ENCODE results near the gene SLC24A3.

GRCh38 chr20:19510611-19511010 is 298.2 kb downstream of the SLC24A3 start:
- TF ChIP-seq CTCF (IDR thresholded peaks at IDR 0.05) = no peak
- TF ChIP-seq POLR2AphosphoS5 (IDR thresholded peaks at IDR 0.05; ENCODE audit: low read depth, low read length) = no peak
- no peak for TF ChIP-seq REST (IDR thresholded peaks at IDR 0.05; ENCODE audit: insufficient read depth in 1 of 2, low read depth in 2 of 2, low read length in 1 of 2)
- TF ChIP-seq TCF7L2 (IDR thresholded peaks at IDR 0.05; ENCODE audit: low read depth, low read length) = no peak
- no peak for TF ChIP-seq SIN3A (IDR thresholded peaks at IDR 0.05; ENCODE audit: borderline replicate concordance, insufficient read depth, low read depth, low read length)

Data from Panc1 (cell line).